Neural cell (in vitro differentiated cells): ENCODE measurements around the gene ADGRD1.

Experiments used
- CTCF ChIP-seq: fragments of 450-650 bp; IDR thresholded peaks from 2 replicates; pipeline ENCODE4 v1.5.1; 2014; ENCODE audit warnings: antibody characterized with exemption, mild to moderate bottlenecking, moderate library complexity; ENCODE audit not compliant: poor library complexity, severe bottlenecking
- EP300 ChIP-seq: fragments of 450-650 bp; conservative IDR thresholded peaks from 2 replicates; pipeline ENCODE4 v1.6.1; 2014; ENCODE audit warnings: antibody characterized with exemption, mild to moderate bottlenecking, moderate library complexity; ENCODE audit not compliant: poor library complexity, severe bottlenecking
- EZH2 ChIP-seq: fragments of 200-600, 300-800 bp; shearing (Covaris generic), sonication (generic); IDR thresholded peaks from 2 replicates; pipeline ENCODE4 v1.6.1; 2014; ENCODE audit warnings: antibody characterized with exemption, low read length, borderline replicate concordance, mild to moderate bottlenecking; ENCODE audit not compliant: insufficient read depth, poor library complexity, severe bottlenecking
- POLR2AphosphoS5 ChIP-seq: IDR thresholded peaks from 2 replicates; pipeline ENCODE4 v1.6.1; 2012
- RAD21 ChIP-seq: fragments of 450-650 bp; conservative IDR thresholded peaks from 2 replicates; pipeline ENCODE4 v1.6.1; 2014; ENCODE audit warnings: antibody characterized with exemption, mild to moderate bottlenecking, moderate library complexity
- REST ChIP-seq: IDR thresholded peaks from 2 replicates; pipeline ENCODE4 v1.6.1; 2012; ENCODE audit warnings: borderline replicate concordance
- SMC3 ChIP-seq: fragments of 450-650 bp; conservative IDR thresholded peaks from 2 replicates; pipeline ENCODE4 v1.6.1; 2014; ENCODE audit warnings: antibody characterized with exemption, mild to moderate bottlenecking, moderate library complexity; ENCODE audit not compliant: poor library complexity
- TAF1 ChIP-seq: IDR thresholded peaks from 2 replicates; pipeline ENCODE4 v1.6.1; 2012; ENCODE audit warnings: low read depth

GRCh38 chr12:130937063-130937462, 16.6 kb upstream of the ADGRD1 start:
- TF ChIP-seq CTCF, result no peak
- no peak for TF ChIP-seq TAF1
- TF ChIP-seq EZH2, result no peak
- TF ChIP-seq POLR2AphosphoS5, result no peak
- no peak for TF ChIP-seq REST
- no peak for TF ChIP-seq RAD21
- TF ChIP-seq EP300, result no peak
- no peak for TF ChIP-seq SMC3
